ENCODE results near the gene MSI2.

Gene MSI2

DNA sequence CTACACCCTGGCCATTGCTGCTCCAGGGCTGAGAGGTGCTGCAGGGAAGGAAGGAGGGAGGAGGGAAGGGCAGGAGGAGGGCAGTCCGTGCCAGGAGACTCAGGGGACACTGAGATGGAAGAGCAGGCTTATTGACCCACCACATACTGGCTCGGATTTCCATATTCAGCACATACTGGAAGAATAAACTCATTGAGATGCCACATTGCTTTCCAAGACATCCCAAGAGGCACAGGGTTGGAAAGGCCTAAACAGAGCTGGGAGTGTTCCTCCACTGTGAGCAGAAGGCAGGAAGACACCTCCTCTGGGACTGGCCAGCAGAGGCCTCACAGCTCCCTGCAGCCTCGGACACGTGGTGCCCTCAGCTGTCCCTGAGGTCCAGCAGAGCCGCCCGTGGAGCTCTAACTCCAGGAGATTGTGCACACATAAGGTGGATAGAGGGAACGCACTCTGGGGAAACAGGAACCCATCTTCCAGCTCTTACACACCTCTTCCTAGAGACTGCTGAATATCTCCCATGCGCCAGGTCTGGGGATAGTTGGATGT is 471.4 kb downstream of the MSI2 start:
- peak; percentile 25; the same call in 1 of the 3 replicates for ATAC-seq
- TF ChIP-seq ZFP3 (CRISPR knock-in tag; IDR thresholded peaks at IDR 0.05), result no peak
- no peak for TF ChIP-seq OSR1 (CRISPR knock-in tag; IDR thresholded peaks at IDR 0.05)
- TF ChIP-seq, protein P1, sequence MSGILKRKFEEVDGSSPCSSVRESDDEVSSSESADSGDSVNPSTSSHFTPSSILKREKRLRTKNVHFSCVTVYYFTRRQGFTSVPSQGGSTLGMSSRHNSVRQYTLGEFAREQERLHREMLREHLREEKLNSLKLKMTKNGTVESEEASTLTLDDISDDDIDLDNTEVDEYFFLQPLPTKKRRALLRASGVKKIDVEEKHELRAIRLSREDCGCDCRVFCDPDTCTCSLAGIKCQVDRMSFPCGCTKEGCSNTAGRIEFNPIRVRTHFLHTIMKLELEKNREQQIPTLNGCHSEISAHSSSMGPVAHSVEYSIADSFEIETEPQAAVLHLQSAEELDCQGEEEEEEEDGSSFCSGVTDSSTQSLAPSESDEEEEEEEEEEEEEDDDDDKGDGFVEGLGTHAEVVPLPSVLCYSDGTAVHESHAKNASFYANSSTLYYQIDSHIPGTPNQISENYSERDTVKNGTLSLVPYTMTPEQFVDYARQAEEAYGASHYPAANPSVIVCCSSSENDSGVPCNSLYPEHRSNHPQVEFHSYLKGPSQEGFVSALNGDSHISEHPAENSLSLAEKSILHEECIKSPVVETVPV (CRISPR knock-in tag; IDR thresholded peaks at IDR 0.05), result no peak
- no peak for TF ChIP-seq RARB (CRISPR knock-in tag; IDR thresholded peaks at IDR 0.05)
- TF ChIP-seq ZNF8 (CRISPR knock-in tag; IDR thresholded peaks at IDR 0.05), result no peak
- TF ChIP-seq BACH2 (CRISPR knock-in tag; IDR thresholded peaks at IDR 0.05; ENCODE audit: borderline replicate concordance), result no peak
- TF ChIP-seq ZNF70 (CRISPR knock-in tag; IDR thresholded peaks at IDR 0.05), result no peak
- TF ChIP-seq ZNF565 (CRISPR knock-in tag; conservative IDR thresholded peaks at IDR 0.05; ENCODE audit: low read depth), result no peak
- TF ChIP-seq, protein P2, sequence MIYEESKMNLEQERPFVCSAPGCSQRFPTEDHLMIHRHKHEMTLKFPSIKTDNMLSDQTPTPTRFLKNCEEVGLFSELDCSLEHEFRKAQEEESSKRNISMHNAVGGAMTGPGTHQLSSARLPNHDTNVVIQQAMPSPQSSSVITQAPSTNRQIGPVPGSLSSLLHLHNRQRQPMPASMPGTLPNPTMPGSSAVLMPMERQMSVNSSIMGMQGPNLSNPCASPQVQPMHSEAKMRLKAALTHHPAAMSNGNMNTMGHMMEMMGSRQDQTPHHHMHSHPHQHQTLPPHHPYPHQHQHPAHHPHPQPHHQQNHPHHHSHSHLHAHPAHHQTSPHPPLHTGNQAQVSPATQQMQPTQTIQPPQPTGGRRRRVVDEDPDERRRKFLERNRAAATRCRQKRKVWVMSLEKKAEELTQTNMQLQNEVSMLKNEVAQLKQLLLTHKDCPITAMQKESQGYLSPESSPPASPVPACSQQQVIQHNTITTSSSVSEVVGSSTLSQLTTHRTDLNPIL (CRISPR knock-in tag; IDR thresholded peaks at IDR 0.05; ENCODE audit: low read depth), result no peak
- TF ChIP-seq TCF4 (CRISPR knock-in tag; IDR thresholded peaks at IDR 0.05; ENCODE audit: borderline replicate concordance), result no peak
- no peak for TF ChIP-seq ARNTL (CRISPR knock-in tag; IDR thresholded peaks at IDR 0.05; ENCODE audit: borderline replicate concordance, low read depth)
- TF ChIP-seq ZFP30 (CRISPR knock-in tag; IDR thresholded peaks at IDR 0.05), result no peak
- no peak for TF ChIP-seq PPARA (CRISPR knock-in tag; IDR thresholded peaks at IDR 0.05; ENCODE audit: borderline replicate concordance)
- no peak for TF ChIP-seq ESRRG (CRISPR knock-in tag; IDR thresholded peaks at IDR 0.05)
- TF ChIP-seq, protein P3, sequence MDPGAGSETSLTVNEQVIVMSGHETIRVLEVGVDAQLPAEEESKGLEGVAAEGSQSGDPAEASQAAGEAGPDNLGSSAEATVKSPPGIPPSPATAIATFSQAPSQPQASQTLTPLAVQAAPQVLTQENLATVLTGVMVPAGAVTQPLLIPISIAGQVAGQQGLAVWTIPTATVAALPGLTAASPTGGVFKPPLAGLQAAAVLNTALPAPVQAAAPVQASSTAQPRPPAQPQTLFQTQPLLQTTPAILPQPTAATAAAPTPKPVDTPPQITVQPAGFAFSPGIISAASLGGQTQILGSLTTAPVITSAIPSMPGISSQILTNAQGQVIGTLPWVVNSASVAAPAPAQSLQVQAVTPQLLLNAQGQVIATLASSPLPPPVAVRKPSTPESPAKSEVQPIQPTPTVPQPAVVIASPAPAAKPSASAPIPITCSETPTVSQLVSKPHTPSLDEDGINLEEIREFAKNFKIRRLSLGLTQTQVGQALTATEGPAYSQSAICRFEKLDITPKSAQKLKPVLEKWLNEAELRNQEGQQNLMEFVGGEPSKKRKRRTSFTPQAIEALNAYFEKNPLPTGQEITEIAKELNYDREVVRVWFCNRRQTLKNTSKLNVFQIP (CRISPR knock-in tag; IDR thresholded peaks at IDR 0.05; ENCODE audit: borderline replicate concordance, low read depth), result no peak
- no peak for TF ChIP-seq ISL1 (CRISPR knock-in tag; IDR thresholded peaks at IDR 0.05)
- TF ChIP-seq GLIS3 (CRISPR knock-in tag; IDR thresholded peaks at IDR 0.05), result no peak
- no peak for TF ChIP-seq TOX (CRISPR knock-in tag; IDR thresholded peaks at IDR 0.05; ENCODE audit: borderline replicate concordance)
- no peak for TF ChIP-seq ZC3H10 (CRISPR knock-in tag; IDR thresholded peaks at IDR 0.05)

DNA sequence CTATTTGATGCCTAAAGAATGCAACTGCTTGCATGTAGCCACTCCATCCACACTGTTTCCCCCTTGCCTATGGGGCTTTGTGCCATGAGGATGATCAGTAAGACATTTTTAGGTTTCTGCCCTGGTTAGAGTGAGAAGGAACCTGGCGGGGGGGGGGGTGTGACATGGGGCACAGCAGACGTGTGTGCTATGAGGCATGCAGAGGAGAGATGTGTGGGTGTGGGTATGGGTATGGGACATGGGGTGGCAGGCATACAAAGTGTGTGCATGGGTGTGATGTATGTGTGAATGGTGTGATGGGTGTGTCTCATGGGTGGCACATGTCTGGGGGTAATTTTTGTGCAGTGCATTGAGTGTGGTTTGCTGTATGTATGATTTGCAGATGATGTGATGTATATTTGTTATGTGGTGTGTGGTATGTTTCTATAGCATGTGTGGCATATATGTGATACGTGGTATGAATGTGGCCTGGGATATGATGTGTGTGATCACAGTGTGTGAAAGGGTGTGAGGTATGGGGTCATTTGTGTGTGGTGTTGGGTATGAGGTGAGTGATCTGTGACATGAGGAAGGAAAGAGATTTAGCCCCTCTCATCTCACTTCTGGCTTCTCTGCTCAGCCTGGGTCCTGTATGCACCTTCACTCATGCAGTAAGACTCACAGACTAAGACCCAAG is 473.8 kb downstream of the MSI2 start:
- no peak for ATAC-seq
- no peak for TF ChIP-seq GLIS3 (CRISPR knock-in tag; IDR thresholded peaks at IDR 0.05)
- TF ChIP-seq ZNF70 (CRISPR knock-in tag; IDR thresholded peaks at IDR 0.05), result no peak
- TF ChIP-seq RARB (CRISPR knock-in tag; IDR thresholded peaks at IDR 0.05), result no peak
- TF ChIP-seq ZFP30 (CRISPR knock-in tag; IDR thresholded peaks at IDR 0.05), result no peak
- no peak for TF ChIP-seq OSR1 (CRISPR knock-in tag; IDR thresholded peaks at IDR 0.05)
- TF ChIP-seq TOX (CRISPR knock-in tag; IDR thresholded peaks at IDR 0.05; ENCODE audit: borderline replicate concordance), result no peak
- no peak for TF ChIP-seq ZFP3 (CRISPR knock-in tag; IDR thresholded peaks at IDR 0.05)
- TF ChIP-seq ZC3H10 (CRISPR knock-in tag; IDR thresholded peaks at IDR 0.05), result no peak
- TF ChIP-seq, protein P4, sequence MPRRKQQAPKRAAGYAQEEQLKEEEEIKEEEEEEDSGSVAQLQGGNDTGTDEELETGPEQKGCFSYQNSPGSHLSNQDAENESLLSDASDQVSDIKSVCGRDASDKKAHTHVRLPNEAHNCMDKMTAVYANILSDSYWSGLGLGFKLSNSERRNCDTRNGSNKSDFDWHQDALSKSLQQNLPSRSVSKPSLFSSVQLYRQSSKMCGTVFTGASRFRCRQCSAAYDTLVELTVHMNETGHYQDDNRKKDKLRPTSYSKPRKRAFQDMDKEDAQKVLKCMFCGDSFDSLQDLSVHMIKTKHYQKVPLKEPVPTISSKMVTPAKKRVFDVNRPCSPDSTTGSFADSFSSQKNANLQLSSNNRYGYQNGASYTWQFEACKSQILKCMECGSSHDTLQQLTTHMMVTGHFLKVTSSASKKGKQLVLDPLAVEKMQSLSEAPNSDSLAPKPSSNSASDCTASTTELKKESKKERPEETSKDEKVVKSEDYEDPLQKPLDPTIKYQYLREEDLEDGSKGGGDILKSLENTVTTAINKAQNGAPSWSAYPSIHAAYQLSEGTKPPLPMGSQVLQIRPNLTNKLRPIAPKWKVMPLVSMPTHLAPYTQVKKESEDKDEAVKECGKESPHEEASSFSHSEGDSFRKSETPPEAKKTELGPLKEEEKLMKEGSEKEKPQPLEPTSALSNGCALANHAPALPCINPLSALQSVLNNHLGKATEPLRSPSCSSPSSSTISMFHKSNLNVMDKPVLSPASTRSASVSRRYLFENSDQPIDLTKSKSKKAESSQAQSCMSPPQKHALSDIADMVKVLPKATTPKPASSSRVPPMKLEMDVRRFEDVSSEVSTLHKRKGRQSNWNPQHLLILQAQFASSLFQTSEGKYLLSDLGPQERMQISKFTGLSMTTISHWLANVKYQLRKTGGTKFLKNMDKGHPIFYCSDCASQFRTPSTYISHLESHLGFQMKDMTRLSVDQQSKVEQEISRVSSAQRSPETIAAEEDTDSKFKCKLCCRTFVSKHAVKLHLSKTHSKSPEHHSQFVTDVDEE (CRISPR knock-in tag; IDR thresholded peaks at IDR 0.05), result no peak

DNA sequence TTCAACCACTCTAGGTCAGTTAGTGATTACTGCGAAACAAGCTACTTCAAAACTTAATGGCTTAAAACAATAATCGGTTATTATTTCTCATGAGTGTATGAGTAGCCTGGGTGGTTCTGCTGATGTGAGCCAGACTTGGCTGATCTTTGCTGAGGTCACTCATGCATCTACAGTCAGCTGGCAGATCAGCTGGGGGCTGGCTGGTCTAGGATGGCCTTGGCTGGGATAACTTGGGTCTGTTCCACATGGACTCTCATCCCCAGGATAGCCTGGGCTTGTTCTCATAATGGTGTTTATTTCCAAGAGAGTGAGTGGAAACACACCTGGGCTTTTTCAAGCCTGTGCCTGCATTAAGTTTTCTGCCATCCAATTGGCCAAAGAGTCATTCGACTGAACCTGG is 475.7 kb downstream of the MSI2 start:
- no peak for ATAC-seq
- TF ChIP-seq, protein P4 (CRISPR knock-in tag; IDR thresholded peaks at IDR 0.05), result no peak
- TF ChIP-seq ZNF565 (CRISPR knock-in tag; conservative IDR thresholded peaks at IDR 0.05; ENCODE audit: low read depth) (no peak), TOX (CRISPR knock-in tag; IDR thresholded peaks at IDR 0.05; ENCODE audit: borderline replicate concordance) (no peak), ZNF70 (CRISPR knock-in tag; IDR thresholded peaks at IDR 0.05) (no peak), OSR1 (CRISPR knock-in tag; IDR thresholded peaks at IDR 0.05) (no peak), SNAI2 (CRISPR knock-in tag; IDR thresholded peaks at IDR 0.05) (no peak), RARB (CRISPR knock-in tag; IDR thresholded peaks at IDR 0.05) (no peak), TCF4 (CRISPR knock-in tag; IDR thresholded peaks at IDR 0.05; ENCODE audit: borderline replicate concordance) (no peak), ESRRG (CRISPR knock-in tag; IDR thresholded peaks at IDR 0.05) (no peak)
- TF ChIP-seq, protein P2 (CRISPR knock-in tag; IDR thresholded peaks at IDR 0.05; ENCODE audit: low read depth), result no peak
- TF ChIP-seq, protein P1 (CRISPR knock-in tag; IDR thresholded peaks at IDR 0.05), result no peak
